Heart left ventricle (tissue), 16 donors: ENCODE results near the gene ACAD11. TPM values are rescaled to one million over a fixed set of nuclear protein-coding genes. Genes with fewer than 3 reads are reported as not detected.

Experiments
- ATAC-seq, 4 donors: fragments of 200-7000 bp; cut with Tn5 transposase; one replicate each; pipeline ENCODE4 v1.9.1; 2020 to 2022; ENCODE audit warnings: moderate library complexity in 4 of 4, mild to moderate bottlenecking in 3 of 4, moderate number of reproducible peaks in 1 of 4
- DNase-seq, 5 donors: peaks; one replicate each; pipeline ENCODE4 v3.0.0-alpha.2; 2020
- H3K27ac ChIP-seq, 12 donors: fragments of 200-600 bp; sonication (generic) in 4 of 12; one replicate each; pipeline versions ENCODE4 v1.5.0 to v1.8.0; 2016 to 2022; ENCODE audit warnings: mild to moderate bottlenecking in 2 of 12
- H3K27me3 ChIP-seq, 9 donors: fragments of 200-600 bp; sonication (generic) in 2 of 9; one replicate each; pipeline versions ENCODE4 v1.5.1 to v1.8.0; 2016 to 2022; ENCODE audit warnings: mild to moderate bottlenecking in 3 of 9
- H3K36me3 ChIP-seq, 9 donors: fragments of 200-600 bp; sonication (generic) in 2 of 9; one replicate each; pipeline versions ENCODE4 v1.5.0 to v1.8.0; 2018 to 2022; ENCODE audit warnings: mild to moderate bottlenecking in 2 of 9
- H3K4me1 ChIP-seq, 12 donors: fragments of 200-600 bp; sonication (generic) in 4 of 12; one replicate each; pipeline versions ENCODE4 v1.5.0 to v1.8.0; 2016 to 2022; ENCODE audit warnings: mild to moderate bottlenecking in 3 of 12
- H3K4me3 ChIP-seq, 12 donors: fragments of 200-600 bp; sonication (generic) in 4 of 12; one replicate each; pipeline versions ENCODE4 v1.5.0 to v1.8.0; 2017 to 2022; ENCODE audit warnings: mild to moderate bottlenecking in 9 of 12, moderate library complexity in 4 of 12
- H3K9me3 ChIP-seq, 12 donors: fragments of 200-600 bp; sonication (generic) in 4 of 12; one replicate each; pipeline versions ENCODE4 v1.5.0 to v1.8.0; 2016 to 2022; ENCODE audit warnings: mild to moderate bottlenecking in 1 of 12
- CTCF ChIP-seq, 12 donors: fragments of 200-600 bp; sonication (generic) in 4 of 12; IDR thresholded peaks; one replicate each; pipeline versions ENCODE4 v1.5.0 to v1.8.0; 2018 to 2022; ENCODE audit warnings: antibody characterized with exemption in 12 of 12, mild to moderate bottlenecking in 5 of 12
- POLR2A ChIP-seq, 2 donors: fragments of 450-650 bp; IDR thresholded peaks; one replicate each; pipeline ENCODE4 v1.6.1; 2017; ENCODE audit warnings: antibody characterized with exemption in 2 of 2, mild to moderate bottlenecking in 2 of 2, moderate library complexity in 2 of 2
- WGBS, 4 donors: extraction: QIAGEN DNeasy Blood & Tissue Kit in 2 of 4; methylation state at CpG; one replicate each; pipeline versions ENCODE4 v1.1.5 to v1.1.7; 2013 to 2018; 5-methylcytosine and 5-hydroxymethylcytosine counted together
- intact Hi-C, 10 donors: fragments of 100-400 bp; cut with DNase I; formaldehyde crosslinking; loops; one replicate each; pipeline versions ENCODE4 v1.11.1 to v1.14.2; 2022
- polyA plus RNA-seq, 2 donors: library from polyadenylated mRNA; stranded (reverse); fragments of 200-250 nt; gene quantifications; one replicate each; pipeline ENCODE4 v1.2.3, GENCODE V29; 2013
- total RNA-seq, 9 donors: library from RNA; depleted of rRNA in 2 of 9; stranded (reverse); fragments of >200 nt in 2 of 9; fragmentation: NEBNext Ultra II Directional in 3 of 9; extraction: Animal tissue kit (Norgen Biotek cat#: 25700) in 3 of 9; gene quantifications; one replicate each; pipeline versions ENCODE4 v1.1.0 to v1.2.4, GENCODE V29; 2016 to 2023
- donor health status: ischemic (EF 13 %, LVEDD 7.1; RV severe dilation, severe dysfunction).
- donor health status: healthy with polysubstance abuse.
- donor health status: DM: no; HTN: yes; CAD: no.
- donor health status: DM: no; HTN: no; CAD: no.
- donor health status: ischemic (EF 25% LVEDD 6.9; RV normal size, moderate dysfunction).
- donor health status: ischemic (EF 25% LVEDD 5.7; RV mildly dilated, moderate dysfunction).
- donor health status: healthy.
- donor health status: DM: yes; HTN: yes; CAD: no.
- donor health status: ischemic (EF 35%, LVEDD 5.7; RV mildly dilated, moderate dysfunction).
- donor health status: nonischemic (EF 11% LVEDD 7.7; RV severe dilation, severe dysfunction).
- donor health status: DM: yes; HTN: yes; CAD: no.
- donor health status: PGD.
- donor health status: ischemic (EF 29% LVEDD 5.4; RV normal size, mild dysfunction).
- donor health status: nonischemic (EF 23%, LVEDD 6.1; RV moderate dilation, normal function).

The ACAD11 gene
- total and polyA plus RNA-seq, 11 donors = 8.9 to 38.8 (median 23.1) TPM

DNA sequence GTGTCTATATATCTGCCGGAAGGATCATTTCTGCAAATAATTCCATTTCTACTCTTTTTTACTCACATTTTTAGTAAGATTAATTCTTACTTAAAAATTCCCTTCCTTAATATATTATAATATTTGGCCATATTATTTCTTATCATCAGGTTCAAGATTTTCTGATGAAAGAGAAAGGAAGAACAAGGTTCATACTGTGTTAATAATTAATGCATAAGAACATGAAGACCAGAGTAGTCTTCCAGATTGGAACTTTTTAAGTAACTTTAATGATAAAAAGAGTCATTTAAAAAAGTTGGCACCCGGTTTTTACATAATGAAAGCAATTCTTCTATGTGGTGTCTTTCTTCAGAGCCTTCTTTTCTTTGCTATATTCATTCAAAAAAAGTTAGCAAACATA, 61.9 kb downstream of the ACAD11 start:
- no peak for DNase-seq
- peaks cover 0 to 16% (median 0%) of the 10 kb centered on the region in 12 donors for H3K4me1 ChIP-seq
- WGBS, 4 donors = 61 to 79% (median 65%) methylated on average over 2 of the region's 2 CpGs
- H3K9me3 ChIP-seq = no peaks in the 10 kb centered on the region
- peak overlapping the region in 9 of 12 donors; percentile 1 to 59 (median 42) for H3K4me3 ChIP-seq
- peaks cover 0 to 28% (median 12%) of the 10 kb centered on the region in 9 donors for H3K36me3 ChIP-seq
- peak overlapping the region in 6 of 12 donors; percentile 6 to 49 (median 36) for H3K27ac ChIP-seq
- TF ChIP-seq POLR2A (IDR thresholded peaks at IDR 0.05) = no peak
- no peak for TF ChIP-seq CTCF (IDR thresholded peaks at IDR 0.05)
- intact Hi-C loops = no loop called here
- H3K27me3 ChIP-seq = no peaks in the 10 kb centered on the region
- no peak for ATAC-seq

- peak within 1 kb of the TSS in 9 of 12 donors; percentile 1 to 59 (median 42) for H3K4me3 ChIP-seq
- DNase-seq = no peak
- intact Hi-C loops = no loop called here
- TF ChIP-seq POLR2A (IDR thresholded peaks at IDR 0.05) (no peak), CTCF (IDR thresholded peaks at IDR 0.05) (no peak)
- peak in 2 of 4 donors; percentile 58 to 80 for ATAC-seq
- peaks cover 0 to 16% (median 0%) of the 10 kb centered on the region in 12 donors for H3K4me1 ChIP-seq
- WGBS, 4 donors = 34 to 47% (median 44%) methylated on average over 2 of the region's 2 CpGs
- H3K9me3 ChIP-seq = no peaks in the 10 kb centered on the region
- no peaks in the 10 kb centered on the region for H3K27me3 ChIP-seq
- peaks cover 0 to 22% (median 7%) of the 10 kb centered on the region in 9 donors for H3K36me3 ChIP-seq
- peak within 1 kb of the TSS in 7 of 12 donors; percentile 2 to 49 (median 32) for H3K27ac ChIP-seq
Measured at GRCh38 chr3:132596816-132597433, 62.7 kb downstream of the ACAD11 start, which contains the start of gene ACKR4. TSS of gene ACKR4 (plus strand) at chr3:132597270. CDS start at chr3:132600398, 3,128 bp downstream.

- intact Hi-C loops = no loop called here
- H3K9me3 ChIP-seq = no peaks in the 10 kb centered on the region
- no peak for TF ChIP-seq CTCF (IDR thresholded peaks at IDR 0.05)
- no peak for TF ChIP-seq POLR2A (IDR thresholded peaks at IDR 0.05)
- peak overlapping the region in 1 of 12 donors; percentile 32 for H3K27ac ChIP-seq
- DNase-seq (no peak), ATAC-seq (no peak)
- H3K27me3 ChIP-seq = no peaks in the 10 kb centered on the region
- H3K4me1 ChIP-seq = peaks cover 0 to 16% (median 0%) of the 10 kb centered on the region in 12 donors
- H3K4me3 ChIP-seq = no peak overlapping the region
- peaks cover 0 to 22% (median 7%) of the 10 kb centered on the region in 9 donors for H3K36me3 ChIP-seq
Measured at GRCh38 chr3:132596326-132596725, 63.3 kb downstream of the ACAD11 start.

DNA sequence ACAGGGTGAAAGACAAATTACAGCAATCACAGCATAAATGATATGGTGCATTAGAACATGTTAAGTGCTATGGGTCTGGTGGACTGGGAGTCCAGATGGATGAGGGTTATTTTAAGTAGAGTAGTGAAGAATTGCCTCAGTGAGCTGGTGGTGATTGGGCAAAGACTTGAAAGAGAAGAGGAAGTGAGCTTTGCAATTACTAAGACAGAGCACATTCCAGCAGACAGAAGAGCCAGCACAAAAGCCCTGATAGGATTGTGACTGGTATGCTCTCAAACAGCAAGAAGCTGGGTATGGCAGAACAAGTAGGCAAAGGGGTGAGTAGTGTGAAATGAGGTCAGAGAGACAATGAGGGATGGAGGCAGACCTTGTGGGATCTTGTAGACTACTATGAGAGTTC, 64.6 kb downstream of the ACAD11 start:
- Histone ChIP-seq H3K36me3 (peaks cover 0 to 30% (median 7%) of the 10 kb centered on the region in 9 donors), H3K4me1 (peaks cover 0 to 16% (median 0%) of the 10 kb centered on the region in 12 donors), H3K27ac (no peak overlapping the region), H3K4me3 (no peak overlapping the region), H3K9me3 (no peaks in the 10 kb centered on the region), H3K27me3 (no peaks in the 10 kb centered on the region)
- peak in 1 of 4 donors; percentile 46 for ATAC-seq
- TF ChIP-seq POLR2A (IDR thresholded peaks at IDR 0.05) (no peak), CTCF (IDR thresholded peaks at IDR 0.05) (no peak)
- intact Hi-C loops = no loop called here
- DNase-seq = no peak
